IPS-20b (cell line): ENCODE measurements around the gene MROH9.
"Not testable (repeated sequence)": the region's sequence is repeated elsewhere in the genome, so short reads cannot be mapped to it uniquely, and the experiment has no call there.

Experiments used
- H3K27ac ChIP-seq: one replicate; pipeline ENCODE4 v1.5.1; 2013; ENCODE audit warnings: low read length
- H3K27me3 ChIP-seq: 2 replicates; pipeline ENCODE4 v1.6.1; 2013; ENCODE audit warnings: mild to moderate bottlenecking, low read length, inconsistent platforms; ENCODE audit not compliant: insufficient read depth
- H3K36me3 ChIP-seq: 2 replicates; pipeline ENCODE4 v1.6.1; 2013; ENCODE audit warnings: low read depth, mild to moderate bottlenecking, inconsistent platforms, low read length, moderate library complexity; ENCODE audit not compliant: insufficient read depth
- H3K4me1 ChIP-seq: 2 replicates; pipeline ENCODE4 v1.6.1; 2013; ENCODE audit warnings: mild to moderate bottlenecking, control low read depth, inconsistent platforms, low read length, moderate library complexity; ENCODE audit not compliant: insufficient read depth
- H3K4me3 ChIP-seq: 2 replicates; pipeline ENCODE4 v1.5.1; 2013; ENCODE audit warnings: mild to moderate bottlenecking, low read length, inconsistent platforms
- H3K9ac ChIP-seq: 2 replicates; pipeline ENCODE4 v1.6.1; 2013; ENCODE audit warnings: low read depth, mild to moderate bottlenecking, inconsistent platforms, low read length, moderate library complexity
- H3K9me3 ChIP-seq: 2 replicates; pipeline ENCODE4 v1.6.1; 2013; ENCODE audit warnings: mild to moderate bottlenecking, low read depth, low read length, inconsistent platforms; ENCODE audit not compliant: insufficient read depth

MROH9 gene

GRCh38 chr1:170935231-170935630 lies at the start of gene MROH9:
Gene MROH9, plus strand, starts transcription at chr1:170935534. Its CDS starts 10,023 bp downstream, at chr1:170945557.
- no peaks in the 10 kb centered on the region for H3K36me3 ChIP-seq
- H3K9ac ChIP-seq: no peak within 1 kb of the TSS
- no peak within 1 kb of the TSS for H3K4me3 ChIP-seq
- peaks cover 4% of the 10 kb centered on the region; the same call in 1 of the 2 replicates for H3K4me1 ChIP-seq
- H3K27ac ChIP-seq: no peak within 1 kb of the TSS
- H3K9me3 ChIP-seq: 0 out of 2 replicates have a peak, but pooled peaks cover 4% of the 10 kb centered on the region
- H3K27me3 ChIP-seq: no peaks in the 10 kb centered on the region

- H3K9ac ChIP-seq: no peak overlapping the region
- no peaks in the 10 kb centered on the region for H3K27me3 ChIP-seq
- H3K27ac ChIP-seq: no peak overlapping the region
- H3K36me3 ChIP-seq: no peaks in the 10 kb centered on the region
- no peaks in the 10 kb centered on the region for H3K4me1 ChIP-seq
- no peaks in the 10 kb centered on the region for H3K9me3 ChIP-seq
- no peak overlapping the region for H3K4me3 ChIP-seq
Observed at GRCh38 chr1:170885551-170885950, 49.8 kb upstream of the MROH9 start.

GRCh38 chr1:170886460-170886859 lies 48.9 kb upstream of the MROH9 start:
- H3K36me3 ChIP-seq: no peaks in the 10 kb centered on the region
- no peaks in the 10 kb centered on the region for H3K9me3 ChIP-seq
- no peak overlapping the region for H3K27ac ChIP-seq
- no peak overlapping the region for H3K4me3 ChIP-seq
- no peaks in the 10 kb centered on the region for H3K27me3 ChIP-seq
- H3K9ac ChIP-seq: no peak overlapping the region
- H3K4me1 ChIP-seq: no peaks in the 10 kb centered on the region

GRCh38 chr1:170887726-170888125 lies 47.6 kb upstream of the MROH9 start:
- Histone ChIP-seq H3K9ac (no peak overlapping the region), H3K27ac (no peak overlapping the region), H3K4me1 (no peaks in the 10 kb centered on the region), H3K9me3 (no peaks in the 10 kb centered on the region), H3K27me3 (no peaks in the 10 kb centered on the region), H3K36me3 (no peaks in the 10 kb centered on the region), H3K4me3 (no peak overlapping the region)

- Histone ChIP-seq H3K9me3 (no peaks in the 10 kb centered on the region), H3K36me3 (no peaks in the 10 kb centered on the region), H3K27ac (no peak overlapping the region), H3K9ac (no peak overlapping the region), H3K27me3 (no peaks in the 10 kb centered on the region), H3K4me3 (no peak overlapping the region), H3K4me1 (no peaks in the 10 kb centered on the region)
Observed at GRCh38 chr1:170891872-170892271, 43.5 kb upstream of the MROH9 start.

- Histone ChIP-seq H3K9me3 (no peaks in the 10 kb centered on the region), H3K27me3 (no peaks in the 10 kb centered on the region), H3K4me3 (no peak overlapping the region), H3K27ac (no peak overlapping the region), H3K4me1 (no peaks in the 10 kb centered on the region), H3K9ac (no peak overlapping the region), H3K36me3 (no peaks in the 10 kb centered on the region)
Observed at GRCh38 chr1:170893655-170894297, 41.6 kb upstream of the MROH9 start.

GRCh38 chr1:170903961-170904360 lies 31.4 kb upstream of the MROH9 start:
- H3K27ac ChIP-seq: no peak overlapping the region
- no peaks in the 10 kb centered on the region for H3K27me3 ChIP-seq
- H3K4me1 ChIP-seq: no peaks in the 10 kb centered on the region
- no peaks in the 10 kb centered on the region for H3K9me3 ChIP-seq
- H3K36me3 ChIP-seq: no peaks in the 10 kb centered on the region
- no peak overlapping the region for H3K4me3 ChIP-seq
- H3K9ac ChIP-seq: no peak overlapping the region

GRCh38 chr1:170908942-170909341 lies 26.4 kb upstream of the MROH9 start:
- no peak overlapping the region for H3K27ac ChIP-seq
- H3K9ac ChIP-seq: no peak overlapping the region
- no peaks in the 10 kb centered on the region for H3K27me3 ChIP-seq
- H3K4me3 ChIP-seq: no peak overlapping the region
- H3K36me3 ChIP-seq: no peaks in the 10 kb centered on the region
- H3K4me1 ChIP-seq: no peaks in the 10 kb centered on the region
- no peaks in the 10 kb centered on the region for H3K9me3 ChIP-seq

GRCh38 chr1:170910273-170910672 lies 25.1 kb upstream of the MROH9 start:
- H3K4me3 ChIP-seq: no peak overlapping the region
- H3K36me3 ChIP-seq: no peaks in the 10 kb centered on the region
- H3K9me3 ChIP-seq: no peaks in the 10 kb centered on the region
- H3K4me1 ChIP-seq: no peaks in the 10 kb centered on the region
- no peaks in the 10 kb centered on the region for H3K27me3 ChIP-seq
- H3K9ac ChIP-seq: no peak overlapping the region
- no peak overlapping the region for H3K27ac ChIP-seq

GRCh38 chr1:170917373-170917772 lies 18.0 kb upstream of the MROH9 start:
- Histone ChIP-seq H3K4me1 (no peaks in the 10 kb centered on the region), H3K27me3 (no peaks in the 10 kb centered on the region), H3K4me3 (no peak overlapping the region), H3K9me3 (peaks cover 16% of the 10 kb centered on the region; the same call in 1 of the 2 replicates), H3K36me3 (no peaks in the 10 kb centered on the region), H3K27ac (no peak overlapping the region), H3K9ac (no peak overlapping the region)

- not testable (repeated sequence) for H3K4me1 ChIP-seq, H3K36me3 ChIP-seq, H3K27ac ChIP-seq, H3K4me3 ChIP-seq, H3K9ac ChIP-seq, H3K27me3 ChIP-seq
- peaks cover 16% of the 10 kb centered on the region; the same call in 1 of the 2 replicates for H3K9me3 ChIP-seq
Observed at GRCh38 chr1:170924656-170925055, 10.7 kb upstream of the MROH9 start.

- no peaks in the 10 kb centered on the region for H3K27me3 ChIP-seq
- H3K4me3 ChIP-seq: no peak overlapping the region
- H3K4me1 ChIP-seq: peaks cover 7% of the 10 kb centered on the region; the same call in 1 of the 2 replicates
- H3K36me3 ChIP-seq: no peaks in the 10 kb centered on the region
- no peak overlapping the region for H3K27ac ChIP-seq
- no peaks in the 10 kb centered on the region for H3K9me3 ChIP-seq
- H3K9ac ChIP-seq: no peak overlapping the region
Observed at GRCh38 chr1:170927955-170928840, 7.1 kb upstream of the MROH9 start.
